Measurements from ENCODE around the gene TACSTD2.
"Not testable (repeated sequence)": the region's sequence is repeated elsewhere in the genome, so short reads cannot be mapped to it uniquely, and the experiment has no call there.

TACSTD2 gene

DNA sequence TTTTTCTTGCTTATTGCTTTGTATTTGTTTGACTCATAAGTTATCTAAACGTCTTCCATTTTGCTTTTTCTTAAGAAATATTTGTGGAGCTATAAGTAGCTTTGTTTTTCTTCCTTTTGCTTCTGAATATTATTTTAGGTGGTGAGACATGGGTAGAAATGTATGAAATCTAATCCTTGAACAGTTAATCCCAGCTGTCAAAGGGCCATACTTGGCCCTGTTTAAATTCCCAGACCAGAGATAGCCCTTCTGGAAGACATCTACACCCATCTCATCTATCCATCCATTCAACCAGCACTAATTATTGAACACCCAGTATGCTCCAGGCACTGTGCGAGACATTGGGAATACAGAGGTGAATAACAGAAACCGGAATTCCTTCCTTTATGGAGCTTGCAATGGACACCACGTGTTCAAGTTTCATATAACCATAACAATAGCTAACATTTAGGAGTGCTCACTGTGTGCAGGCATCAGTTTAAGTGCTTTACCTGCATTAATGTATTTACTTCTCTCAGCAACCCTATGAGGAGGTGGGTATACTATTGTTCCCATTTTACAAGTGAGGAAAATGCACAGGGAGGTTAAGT, 8.7 kb downstream of the TACSTD2 start:
- POLR2A ChIA-PET = no interaction called here
- H3K4me3 ChIP-seq (ENCODE audit: low read depth, low read length) = no peak overlapping the region
- TF ChIP-seq, protein P1, sequence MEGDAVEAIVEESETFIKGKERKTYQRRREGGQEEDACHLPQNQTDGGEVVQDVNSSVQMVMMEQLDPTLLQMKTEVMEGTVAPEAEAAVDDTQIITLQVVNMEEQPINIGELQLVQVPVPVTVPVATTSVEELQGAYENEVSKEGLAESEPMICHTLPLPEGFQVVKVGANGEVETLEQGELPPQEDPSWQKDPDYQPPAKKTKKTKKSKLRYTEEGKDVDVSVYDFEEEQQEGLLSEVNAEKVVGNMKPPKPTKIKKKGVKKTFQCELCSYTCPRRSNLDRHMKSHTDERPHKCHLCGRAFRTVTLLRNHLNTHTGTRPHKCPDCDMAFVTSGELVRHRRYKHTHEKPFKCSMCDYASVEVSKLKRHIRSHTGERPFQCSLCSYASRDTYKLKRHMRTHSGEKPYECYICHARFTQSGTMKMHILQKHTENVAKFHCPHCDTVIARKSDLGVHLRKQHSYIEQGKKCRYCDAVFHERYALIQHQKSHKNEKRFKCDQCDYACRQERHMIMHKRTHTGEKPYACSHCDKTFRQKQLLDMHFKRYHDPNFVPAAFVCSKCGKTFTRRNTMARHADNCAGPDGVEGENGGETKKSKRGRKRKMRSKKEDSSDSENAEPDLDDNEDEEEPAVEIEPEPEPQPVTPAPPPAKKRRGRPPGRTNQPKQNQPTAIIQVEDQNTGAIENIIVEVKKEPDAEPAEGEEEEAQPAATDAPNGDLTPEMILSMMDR (IDR thresholded peaks at IDR 0.05; ENCODE audit: insufficient read depth, low read length, missing control alignments) = no peak
- DNase-seq (ENCODE audit: low read depth, low spot score) = no peak
- CTCF ChIA-PET = interaction anchor here (1.2 to 2.1 kb wide), 4 partner anchors 20 to 83 kb away, joined by 3 to 14 read pairs (median 6); partner anchors contain the start of gene OMA1

DNA sequence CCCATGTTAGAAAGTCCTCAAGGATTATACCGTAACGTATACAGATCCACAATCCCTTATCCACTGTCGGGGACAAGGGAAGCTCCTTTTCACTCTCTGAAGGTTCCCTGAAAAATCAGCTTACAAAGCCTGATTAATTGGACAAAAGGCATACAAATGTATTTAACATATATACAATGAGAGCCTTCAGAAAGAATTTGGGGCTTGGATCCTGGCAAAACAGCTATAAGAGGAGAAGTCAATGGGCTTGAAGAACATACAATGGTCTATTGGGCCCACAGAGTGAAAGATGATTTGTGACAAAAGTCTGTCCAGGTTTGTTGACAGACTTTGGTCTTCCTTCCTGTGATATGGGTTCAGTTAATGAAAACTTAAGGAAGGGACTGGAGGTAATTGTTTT, 10.7 kb downstream of the TACSTD2 start:
- ChIA-PET POLR2A (no interaction called here), CTCF (interaction anchor here (0.9 kb wide), 2 partner anchors 17 to 19 kb away, joined by 3 to 5 read pairs; no protein-coding TSS in a partner anchor)
- no peak for DNase-seq (ENCODE audit: low read depth, low spot score)
- no peak overlapping the region for H3K4me3 ChIP-seq (ENCODE audit: low read depth, low read length)
- TF ChIP-seq, protein P1 (IDR thresholded peaks at IDR 0.05; ENCODE audit: insufficient read depth, low read length, missing control alignments) = no peak

DNA sequence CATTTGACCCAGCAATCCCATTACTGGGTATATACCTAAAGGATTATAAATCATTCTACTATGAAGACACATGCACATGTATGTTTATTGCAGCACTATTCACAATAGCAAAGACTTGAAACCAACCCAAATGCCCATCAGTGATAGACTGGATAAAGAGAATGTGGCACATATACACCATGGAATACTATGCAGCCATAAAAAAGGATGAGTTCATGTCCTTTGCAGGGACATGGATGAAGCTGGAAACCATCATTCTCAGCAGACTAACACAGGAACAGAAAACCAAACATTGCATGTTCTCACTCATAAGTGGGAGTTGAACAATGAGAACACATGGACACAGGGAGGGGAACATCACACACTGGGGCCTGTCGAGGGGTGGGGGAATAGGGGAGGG, 13.3 kb downstream of the TACSTD2 start:
- CTCF ChIA-PET; POLR2A ChIA-PET; H3K4me3 ChIP-seq (ENCODE audit: low read depth, low read length); DNase-seq (ENCODE audit: low read depth, low spot score): not testable (repeated sequence)

DNA sequence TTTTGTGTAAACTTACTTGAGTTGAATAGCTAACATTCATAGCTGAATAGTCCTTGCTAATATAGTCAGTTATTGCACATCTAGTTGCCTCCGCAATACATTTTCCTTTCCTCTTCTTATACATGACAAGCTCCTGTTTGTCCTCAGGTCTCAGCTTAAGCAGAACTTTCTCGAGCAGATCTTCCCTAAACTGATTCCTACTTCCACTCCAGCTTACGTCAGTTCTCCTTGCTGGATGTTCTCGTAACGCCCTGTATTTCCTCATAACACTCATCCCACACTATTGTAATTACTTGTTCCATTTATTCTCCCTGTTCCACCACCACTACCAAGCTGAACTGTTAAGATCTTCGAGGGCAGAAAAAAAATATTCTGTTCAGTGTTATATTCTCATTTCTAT, 15.4 kb downstream of the TACSTD2 start:
- TF ChIP-seq, protein P1 (IDR thresholded peaks at IDR 0.05; ENCODE audit: insufficient read depth, low read length, missing control alignments) = no peak
- DNase-seq (ENCODE audit: low read depth, low spot score) = no peak
- ChIA-PET CTCF (interaction anchor here (1.4 to 1.9 kb wide), 2 partner anchors 15 to 91 kb away, joined by 6 to 10 read pairs; partner anchors contain the start of gene OMA1), POLR2A (no interaction called here)
- no peak overlapping the region for H3K4me3 ChIP-seq (ENCODE audit: low read depth, low read length)

DNA sequence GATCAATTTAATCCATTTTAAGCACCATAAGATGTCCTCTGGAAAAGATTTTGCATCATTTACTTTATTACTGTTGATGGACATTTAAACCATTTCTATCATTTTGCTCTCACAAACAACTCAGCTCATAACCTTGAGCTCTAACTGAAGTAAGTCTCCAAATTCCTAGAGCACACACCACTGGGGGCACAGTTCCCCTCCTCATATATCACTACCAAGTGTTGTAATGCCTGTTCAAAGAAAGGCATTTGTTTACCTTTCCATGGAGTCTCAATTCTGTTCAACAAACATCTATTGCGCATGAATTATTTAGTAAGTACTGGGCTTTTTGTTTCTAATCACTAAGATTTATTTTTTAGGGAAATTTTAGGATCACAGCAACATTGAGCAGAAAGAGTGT, 21.7 kb downstream of the TACSTD2 start:
- TF ChIP-seq, protein P1 (IDR thresholded peaks at IDR 0.05; ENCODE audit: insufficient read depth, low read length, missing control alignments) = no peak
- CTCF ChIA-PET = no interaction called here
- DNase-seq (ENCODE audit: low read depth, low spot score) = no peak
- H3K4me3 ChIP-seq (ENCODE audit: low read depth, low read length) = no peak overlapping the region
- POLR2A ChIA-PET = no interaction called here

DNA sequence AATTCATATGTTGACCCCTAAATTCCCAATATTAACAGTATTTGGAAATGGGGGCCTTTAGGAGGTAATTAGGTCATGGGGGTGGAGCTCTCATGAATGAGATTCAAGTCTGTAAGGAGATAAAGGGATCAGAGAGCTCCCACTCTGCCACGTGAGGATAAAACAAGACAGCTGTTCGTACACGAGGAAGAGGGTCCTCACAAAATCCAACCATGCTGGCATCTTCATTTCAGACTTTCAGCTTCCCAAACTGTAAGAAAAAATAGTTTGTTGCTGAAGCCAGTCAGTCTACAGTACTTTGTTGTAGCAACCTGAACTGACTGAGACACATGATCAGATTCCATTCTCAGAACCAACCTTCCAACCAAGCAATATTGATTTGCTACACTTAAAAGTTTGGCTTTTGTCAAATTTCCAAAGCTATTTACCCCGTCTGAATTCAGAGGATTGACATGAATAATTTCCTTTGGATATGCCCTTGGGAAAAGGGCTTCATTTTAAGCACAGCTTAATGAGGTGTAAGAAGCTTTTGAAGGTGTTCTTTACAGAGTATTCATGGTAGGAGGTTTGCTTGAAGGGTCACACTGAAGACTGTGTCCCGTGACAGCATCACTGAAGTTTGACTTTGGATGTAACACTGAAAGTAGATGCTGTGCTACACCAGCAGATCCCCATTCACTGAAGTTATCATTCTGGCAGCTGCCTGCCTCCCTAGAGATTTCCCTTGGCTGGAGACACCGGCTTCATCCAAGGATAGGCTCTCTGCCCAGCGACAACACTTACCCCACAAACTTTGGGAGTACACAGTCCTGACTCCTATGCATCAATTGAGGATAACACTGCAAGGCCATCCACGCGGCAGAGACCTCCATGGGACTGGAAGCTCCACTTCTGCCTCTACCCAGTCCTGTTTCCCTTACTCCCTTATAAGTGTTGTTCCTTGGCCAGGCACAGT, 25.6 kb downstream of the TACSTD2 start:
- CTCF ChIA-PET = interaction anchor here (0.6 to 1.4 kb wide), 2 partner anchors 9 to 1652 kb away, joined by 3 to 5 read pairs; no protein-coding TSS in a partner anchor
- TF ChIP-seq, protein P1 (IDR thresholded peaks at IDR 0.05; ENCODE audit: insufficient read depth, low read length, missing control alignments) = no peak
- POLR2A ChIA-PET = no interaction called here
- no peak overlapping the region for H3K4me3 ChIP-seq (ENCODE audit: low read depth, low read length)
- no peak for DNase-seq (ENCODE audit: low read depth, low spot score)

DNA sequence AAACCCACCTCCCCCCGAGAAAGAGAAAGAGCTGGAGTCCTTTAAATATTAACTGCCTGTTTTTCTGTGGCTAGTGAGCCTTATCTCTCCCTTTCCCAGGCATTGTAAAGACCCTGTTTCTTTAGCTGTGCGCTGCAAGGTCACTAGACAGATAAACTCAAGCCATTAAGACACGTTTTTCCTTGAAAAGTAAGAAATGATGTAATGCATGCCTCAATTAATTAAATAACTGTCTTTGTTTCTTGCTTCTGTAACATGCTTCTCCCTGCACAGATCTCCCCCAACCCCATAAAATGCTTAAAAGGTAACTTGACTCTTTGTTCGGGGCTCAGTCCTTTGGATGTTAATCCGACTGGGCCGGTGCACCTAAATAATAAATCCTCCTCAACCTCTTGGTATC, 27.8 kb downstream of the TACSTD2 start:
- CTCF ChIA-PET = interaction anchor here (0.8 to 5.9 kb wide), 7 partner anchors 8 to 103 kb away, joined by 3 to 65 read pairs (median 4); no protein-coding TSS in a partner anchor

More for the DNA sequence above, 27.8 kb downstream of the TACSTD2 start:
- H3K4me3 ChIP-seq (ENCODE audit: low read depth, low read length); POLR2A ChIA-PET; DNase-seq (ENCODE audit: low read depth, low spot score): not testable (repeated sequence)

All from AG04449 (cell line).